ENCODE results near the gene FAM181A. TPM values are rescaled to one million over a fixed set of nuclear protein-coding genes. Genes with fewer than 3 reads are reported as not detected.

Gene FAM181A
- total and polyA plus RNA-seq, 2 experiments from 2014 or later: not detected

- Histone ChIP-seq H3K4me2 (no peak overlapping the region), H2AFZ (no peak overlapping the region), H3K4me1 (ENCODE audit: insufficient read depth) (no peaks in the 10 kb centered on the region), H3K36me3 (ENCODE audit: insufficient read depth) (no peaks in the 10 kb centered on the region), H3K27me3 (ENCODE audit: insufficient read depth) (no peaks in the 10 kb centered on the region), H3K27ac (ENCODE audit: low read depth) (no peak overlapping the region), H3K79me2 (replicated peaks; ENCODE audit: insufficient read depth) (no peaks in the 10 kb centered on the region), H3F3A (replicated peaks; ENCODE audit: low read depth) (no peaks in the 10 kb centered on the region), H3K9me2 (ENCODE audit: insufficient read depth) (no peaks in the 10 kb centered on the region), H3K4me3 (no peak overlapping the region), H4K20me1 (replicated peaks; ENCODE audit: insufficient read depth) (no peaks in the 10 kb centered on the region)
- Mint-ChIP-seq H3K4me3 (no peak overlapping the region), H3K4me1 (peaks cover 11% of the 10 kb centered on the region), H3K27me3 (ENCODE audit: insufficient read depth, low read depth, poor library complexity) (peaks cover 19% of the 10 kb centered on the region), H3K27ac (no peak overlapping the region), H3K9me3 (no peaks in the 10 kb centered on the region), H3K36me3 (ENCODE audit: low read depth) (no peaks in the 10 kb centered on the region)
- DNase-seq (ENCODE audit: low spot score) (no peak), ATAC-seq (no peak)
- no peak for TF ChIP-seq CREB1 (CRISPR knock-in tag; IDR thresholded peaks at IDR 0.05; ENCODE audit: low read depth)
- TF ChIP-seq, protein P1, sequence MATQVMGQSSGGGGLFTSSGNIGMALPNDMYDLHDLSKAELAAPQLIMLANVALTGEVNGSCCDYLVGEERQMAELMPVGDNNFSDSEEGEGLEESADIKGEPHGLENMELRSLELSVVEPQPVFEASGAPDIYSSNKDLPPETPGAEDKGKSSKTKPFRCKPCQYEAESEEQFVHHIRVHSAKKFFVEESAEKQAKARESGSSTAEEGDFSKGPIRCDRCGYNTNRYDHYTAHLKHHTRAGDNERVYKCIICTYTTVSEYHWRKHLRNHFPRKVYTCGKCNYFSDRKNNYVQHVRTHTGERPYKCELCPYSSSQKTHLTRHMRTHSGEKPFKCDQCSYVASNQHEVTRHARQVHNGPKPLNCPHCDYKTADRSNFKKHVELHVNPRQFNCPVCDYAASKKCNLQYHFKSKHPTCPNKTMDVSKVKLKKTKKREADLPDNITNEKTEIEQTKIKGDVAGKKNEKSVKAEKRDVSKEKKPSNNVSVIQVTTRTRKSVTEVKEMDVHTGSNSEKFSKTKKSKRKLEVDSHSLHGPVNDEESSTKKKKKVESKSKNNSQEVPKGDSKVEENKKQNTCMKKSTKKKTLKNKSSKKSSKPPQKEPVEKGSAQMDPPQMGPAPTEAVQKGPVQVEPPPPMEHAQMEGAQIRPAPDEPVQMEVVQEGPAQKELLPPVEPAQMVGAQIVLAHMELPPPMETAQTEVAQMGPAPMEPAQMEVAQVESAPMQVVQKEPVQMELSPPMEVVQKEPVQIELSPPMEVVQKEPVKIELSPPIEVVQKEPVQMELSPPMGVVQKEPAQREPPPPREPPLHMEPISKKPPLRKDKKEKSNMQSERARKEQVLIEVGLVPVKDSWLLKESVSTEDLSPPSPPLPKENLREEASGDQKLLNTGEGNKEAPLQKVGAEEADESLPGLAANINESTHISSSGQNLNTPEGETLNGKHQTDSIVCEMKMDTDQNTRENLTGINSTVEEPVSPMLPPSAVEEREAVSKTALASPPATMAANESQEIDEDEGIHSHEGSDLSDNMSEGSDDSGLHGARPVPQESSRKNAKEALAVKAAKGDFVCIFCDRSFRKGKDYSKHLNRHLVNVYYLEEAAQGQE (IDR thresholded peaks at IDR 0.05; ENCODE audit: unreplicated experiment): no peak
- TF ChIP-seq JUNB (IDR thresholded peaks at IDR 0.05; ENCODE audit: unreplicated experiment): no peak
- TF ChIP-seq, protein P2, sequence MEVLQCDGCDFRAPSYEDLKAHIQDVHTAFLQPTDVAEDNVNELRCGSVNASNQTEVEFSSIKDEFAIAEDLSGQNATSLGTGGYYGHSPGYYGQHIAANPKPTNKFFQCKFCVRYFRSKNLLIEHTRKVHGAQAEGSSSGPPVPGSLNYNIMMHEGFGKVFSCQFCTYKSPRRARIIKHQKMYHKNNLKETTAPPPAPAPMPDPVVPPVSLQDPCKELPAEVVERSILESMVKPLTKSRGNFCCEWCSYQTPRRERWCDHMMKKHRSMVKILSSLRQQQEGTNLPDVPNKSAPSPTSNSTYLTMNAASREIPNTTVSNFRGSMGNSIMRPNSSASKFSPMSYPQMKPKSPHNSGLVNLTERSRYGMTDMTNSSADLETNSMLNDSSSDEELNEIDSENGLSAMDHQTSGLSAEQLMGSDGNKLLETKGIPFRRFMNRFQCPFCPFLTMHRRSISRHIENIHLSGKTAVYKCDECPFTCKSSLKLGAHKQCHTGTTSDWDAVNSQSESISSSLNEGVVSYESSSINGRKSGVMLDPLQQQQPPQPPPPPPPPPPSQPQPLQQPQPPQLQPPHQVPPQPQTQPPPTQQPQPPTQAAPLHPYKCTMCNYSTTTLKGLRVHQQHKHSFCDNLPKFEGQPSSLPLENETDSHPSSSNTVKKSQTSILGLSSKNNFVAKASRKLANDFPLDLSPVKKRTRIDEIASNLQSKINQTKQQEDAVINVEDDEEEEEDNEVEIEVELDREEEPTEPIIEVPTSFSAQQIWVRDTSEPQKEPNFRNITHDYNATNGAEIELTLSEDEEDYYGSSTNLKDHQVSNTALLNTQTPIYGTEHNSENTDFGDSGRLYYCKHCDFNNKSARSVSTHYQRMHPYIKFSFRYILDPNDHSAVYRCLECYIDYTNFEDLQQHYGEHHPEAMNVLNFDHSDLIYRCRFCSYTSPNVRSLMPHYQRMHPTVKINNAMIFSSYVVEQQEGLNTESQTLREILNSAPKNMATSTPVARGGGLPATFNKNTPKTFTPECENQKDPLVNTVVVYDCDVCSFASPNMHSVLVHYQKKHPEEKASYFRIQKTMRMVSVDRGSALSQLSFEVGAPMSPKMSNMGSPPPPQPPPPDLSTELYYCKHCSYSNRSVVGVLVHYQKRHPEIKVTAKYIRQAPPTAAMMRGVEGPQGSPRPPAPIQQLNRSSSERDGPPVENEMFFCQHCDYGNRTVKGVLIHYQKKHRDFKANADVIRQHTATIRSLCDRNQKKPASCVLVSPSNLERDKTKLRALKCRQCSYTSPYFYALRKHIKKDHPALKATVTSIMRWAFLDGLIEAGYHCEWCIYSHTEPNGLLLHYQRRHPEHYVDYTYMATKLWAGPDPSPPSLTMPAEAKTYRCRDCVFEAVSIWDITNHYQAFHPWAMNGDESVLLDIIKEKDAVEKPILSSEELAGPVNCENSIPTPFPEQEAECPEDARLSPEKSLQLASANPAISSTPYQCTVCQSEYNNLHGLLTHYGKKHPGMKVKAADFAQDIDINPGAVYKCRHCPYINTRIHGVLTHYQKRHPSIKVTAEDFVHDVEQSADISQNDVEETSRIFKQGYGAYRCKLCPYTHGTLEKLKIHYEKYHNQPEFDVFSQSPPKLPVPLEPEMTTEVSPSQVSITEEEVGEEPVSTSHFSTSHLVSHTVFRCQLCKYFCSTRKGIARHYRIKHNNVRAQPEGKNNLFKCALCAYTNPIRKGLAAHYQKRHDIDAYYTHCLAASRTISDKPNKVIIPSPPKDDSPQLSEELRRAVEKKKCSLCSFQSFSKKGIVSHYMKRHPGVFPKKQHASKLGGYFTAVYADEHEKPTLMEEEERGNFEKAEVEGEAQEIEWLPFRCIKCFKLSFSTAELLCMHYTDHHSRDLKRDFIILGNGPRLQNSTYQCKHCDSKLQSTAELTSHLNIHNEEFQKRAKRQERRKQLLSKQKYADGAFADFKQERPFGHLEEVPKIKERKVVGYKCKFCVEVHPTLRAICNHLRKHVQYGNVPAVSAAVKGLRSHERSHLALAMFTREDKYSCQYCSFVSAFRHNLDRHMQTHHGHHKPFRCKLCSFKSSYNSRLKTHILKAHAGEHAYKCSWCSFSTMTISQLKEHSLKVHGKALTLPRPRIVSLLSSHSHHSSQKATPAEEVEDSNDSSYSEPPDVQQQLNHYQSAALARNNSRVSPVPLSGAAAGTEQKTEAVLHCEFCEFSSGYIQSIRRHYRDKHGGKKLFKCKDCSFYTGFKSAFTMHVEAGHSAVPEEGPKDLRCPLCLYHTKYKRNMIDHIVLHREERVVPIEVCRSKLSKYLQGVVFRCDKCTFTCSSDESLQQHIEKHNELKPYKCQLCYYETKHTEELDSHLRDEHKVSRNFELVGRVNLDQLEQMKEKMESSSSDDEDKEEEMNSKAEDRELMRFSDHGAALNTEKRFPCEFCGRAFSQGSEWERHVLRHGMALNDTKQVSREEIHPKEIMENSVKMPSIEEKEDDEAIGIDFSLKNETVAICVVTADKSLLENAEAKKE (CRISPR knock-in tag; IDR thresholded peaks at IDR 0.05): no peak
- no peak for TF ChIP-seq EZH2 (IDR thresholded peaks at IDR 0.05; ENCODE audit: low read depth, unreplicated experiment)
These were observed 19.0 kb downstream of the FAM181A start for GRCh38 chr14:93946104-93946503.
